ENCODE results near the gene SLC38A8. TPM values are rescaled to one million over a fixed set of nuclear protein-coding genes. Genes with fewer than 3 reads are reported as not detected.

SLC38A8 gene
- total RNA-seq, 2 donors from 2014 or later: not detected

- Mint-ChIP-seq H3K36me3 (ENCODE audit: low read depth) (peaks cover 12% of the 10 kb centered on the region), H3K4me1 (no peaks in the 10 kb centered on the region), H3K4me3 (no peak overlapping the region), H3K27ac (no peak overlapping the region), H3K9me3 (peaks cover 23% of the 10 kb centered on the region), H3K27me3 (ENCODE audit: insufficient read depth) (peaks cover 11% of the 10 kb centered on the region)
- Histone ChIP-seq H3K9ac (ENCODE audit: extremely low read depth, low read length, poor library complexity, severe bottlenecking) (no peak overlapping the region), H3K4me3 (ENCODE audit: low read length) (no peak overlapping the region), H3K27ac (ENCODE audit: low read depth, low read length) (no peak overlapping the region), H3K4me1 (ENCODE audit: control insufficient read depth, insufficient read depth, low read length) (no peaks in the 10 kb centered on the region), H3K9me3 (ENCODE audit: control insufficient read depth, low read length) (peaks cover 18% of the 10 kb centered on the region), H3K36me3 (ENCODE audit: control insufficient read depth, insufficient read depth, low read length) (no peaks in the 10 kb centered on the region), H3K27me3 (ENCODE audit: control insufficient read depth, insufficient read depth, low read length, poor library complexity, severe bottlenecking) (no peaks in the 10 kb centered on the region)
- 94 to 97% methylated on average over 5 of the region's 5 CpGs for WGBS, 2 experiments (ENCODE audit: insufficient coverage in 1 of 2, insufficient read length in 1 of 2)
- TF ChIP-seq CTCF (conservative IDR thresholded peaks at IDR 0.05): no peak
- no peak for DNase-seq
Observed at GRCh38 chr16:83978401-83978904, 64.1 kb downstream of the SLC38A8 start.

DNA sequence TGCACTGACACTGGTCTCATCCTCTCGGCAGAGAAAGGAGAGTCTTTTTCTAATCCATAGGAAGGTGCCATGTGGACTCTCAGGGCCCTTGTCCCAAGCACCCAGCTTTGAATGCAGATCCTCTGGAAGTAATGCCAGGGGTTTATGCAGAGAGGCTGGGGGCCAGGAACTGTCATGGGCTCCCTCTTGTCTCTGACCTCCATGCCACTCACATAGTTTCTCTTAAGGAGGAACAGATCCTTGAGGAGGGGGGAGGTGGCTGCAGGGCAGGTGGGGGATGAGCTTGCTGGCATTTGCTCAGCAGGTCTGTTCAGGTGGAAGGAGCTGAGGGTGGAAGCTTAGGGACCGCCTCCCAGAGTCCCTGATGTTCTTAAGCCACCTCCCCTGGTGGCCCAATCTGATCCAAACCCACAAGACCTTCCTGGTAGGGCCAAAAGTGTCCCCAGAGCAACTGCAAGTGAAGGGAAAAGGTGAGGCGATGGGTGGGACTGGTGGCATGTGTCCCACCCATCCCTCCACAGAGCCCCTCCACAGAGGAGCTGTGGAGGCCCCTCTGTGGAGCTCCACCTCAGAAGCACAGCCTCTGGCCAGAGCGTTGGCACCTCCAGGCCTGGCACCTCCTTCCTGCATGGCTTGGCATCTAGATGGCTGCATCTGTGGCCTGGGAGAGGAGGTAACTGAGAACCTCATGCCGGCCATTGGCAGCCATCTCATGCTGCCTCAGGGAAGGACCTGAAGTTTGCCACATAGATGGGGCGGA is 65.4 kb downstream of the SLC38A8 start:
- DNase-seq: no peak
- TF ChIP-seq CTCF (conservative IDR thresholded peaks at IDR 0.05): no peak

GRCh38 chr16:83975590-83976260 is 66.9 kb downstream of the SLC38A8 start:
- H3K27ac Mint-ChIP-seq: no peak overlapping the region
- peaks cover 12% of the 10 kb centered on the region for H3K36me3 Mint-ChIP-seq (ENCODE audit: low read depth)
- H3K4me1 Mint-ChIP-seq: no peaks in the 10 kb centered on the region
- Histone ChIP-seq H3K27me3 (ENCODE audit: control insufficient read depth, insufficient read depth, low read length, poor library complexity, severe bottlenecking) (no peaks in the 10 kb centered on the region), H3K4me1 (ENCODE audit: control insufficient read depth, insufficient read depth, low read length) (no peaks in the 10 kb centered on the region), H3K9me3 (ENCODE audit: control insufficient read depth, low read length) (peaks cover 18% of the 10 kb centered on the region), H3K9ac (ENCODE audit: extremely low read depth, low read length, poor library complexity, severe bottlenecking) (no peak overlapping the region), H3K4me3 (ENCODE audit: low read length) (no peak overlapping the region), H3K36me3 (ENCODE audit: control insufficient read depth, insufficient read depth, low read length) (no peaks in the 10 kb centered on the region), H3K27ac (ENCODE audit: low read depth, low read length) (no peak overlapping the region)
- no peak for TF ChIP-seq CTCF (conservative IDR thresholded peaks at IDR 0.05)
- H3K27me3 Mint-ChIP-seq (ENCODE audit: insufficient read depth): peaks cover 11% of the 10 kb centered on the region
- 88 to 90% methylated on average over 14 to 15 of the region's 15 CpGs for WGBS, 2 experiments (ENCODE audit: insufficient coverage in 1 of 2, insufficient read length in 1 of 2)
- no peak for DNase-seq
- H3K9me3 Mint-ChIP-seq: peaks cover 23% of the 10 kb centered on the region
- no peak overlapping the region for H3K4me3 Mint-ChIP-seq

More for the DNA sequence above, 65.4 kb downstream of the SLC38A8 start:
- no peaks in the 10 kb centered on the region for H3K4me1 Mint-ChIP-seq
- H3K36me3 Mint-ChIP-seq (ENCODE audit: low read depth): peaks cover 12% of the 10 kb centered on the region
- H3K4me3 Mint-ChIP-seq: no peak overlapping the region
- H3K4me1 ChIP-seq (ENCODE audit: control insufficient read depth, insufficient read depth, low read length): no peaks in the 10 kb centered on the region
- no peaks in the 10 kb centered on the region for H3K27me3 ChIP-seq (ENCODE audit: control insufficient read depth, insufficient read depth, low read length, poor library complexity, severe bottlenecking)
- WGBS, 2 experiments (ENCODE audit: insufficient coverage in 1 of 2, insufficient read length in 1 of 2): 90 to 93% methylated on average over 3 to 6 of the region's 6 CpGs
- peaks cover 23% of the 10 kb centered on the region for H3K9me3 Mint-ChIP-seq
- peaks cover 18% of the 10 kb centered on the region for H3K9me3 ChIP-seq (ENCODE audit: control insufficient read depth, low read length)
- H3K27ac Mint-ChIP-seq: no peak overlapping the region
- H3K9ac ChIP-seq (ENCODE audit: extremely low read depth, low read length, poor library complexity, severe bottlenecking): no peak overlapping the region
- peaks cover 11% of the 10 kb centered on the region for H3K27me3 Mint-ChIP-seq (ENCODE audit: insufficient read depth)
- H3K27ac ChIP-seq (ENCODE audit: low read depth, low read length): no peak overlapping the region
- H3K36me3 ChIP-seq (ENCODE audit: control insufficient read depth, insufficient read depth, low read length): no peaks in the 10 kb centered on the region
- H3K4me3 ChIP-seq (ENCODE audit: low read length): no peak overlapping the region
